Lung (tissue), 12 donors: ENCODE data around the gene PRDM15. TPM values are rescaled to one million over a fixed set of nuclear protein-coding genes. Genes with fewer than 3 reads are reported as not detected.

Source experiments
- ATAC-seq: fragments of 200-7000 bp; cut with Tn5 transposase; one replicate; pipeline ENCODE4 v1.9.1; 2020; ENCODE audit warnings: moderate number of reproducible peaks; ENCODE audit not compliant: insufficient read depth, low FRiP score
- DNase-seq, 3 donors: peaks; one replicate each; pipeline ENCODE4 v3.0.0-alpha.2; 2013 to 2017
- H3K27ac ChIP-seq, 2 donors: one replicate each; pipeline ENCODE4 v1.5.1; 2013; ENCODE audit warnings: mild to moderate bottlenecking in 2 of 2, moderate library complexity in 2 of 2, control low read depth in 1 of 2, inconsistent platforms in 1 of 2, low read depth in 1 of 2, low read length in 1 of 2
- H3K27me3 ChIP-seq, 3 donors: one replicate each; pipeline ENCODE4 v1.5.1; 2013; ENCODE audit warnings: low read length in 2 of 3; ENCODE audit not compliant: control insufficient read depth in 3 of 3, insufficient read depth in 3 of 3
- H3K36me3 ChIP-seq, 4 donors: one replicate each; pipeline ENCODE4 v1.5.1; 2013; ENCODE audit warnings: low read length in 4 of 4, mild to moderate bottlenecking in 1 of 4, moderate library complexity in 1 of 4; ENCODE audit not compliant: control insufficient read depth in 4 of 4, insufficient read depth in 4 of 4
- H3K4me1 ChIP-seq, 5 donors: one replicate each; pipeline ENCODE4 v1.5.1; 2013; ENCODE audit warnings: low read length in 5 of 5, mild to moderate bottlenecking in 2 of 5, moderate library complexity in 1 of 5; ENCODE audit not compliant: control insufficient read depth in 5 of 5, insufficient read depth in 5 of 5
- H3K4me3 ChIP-seq: one replicate; pipeline ENCODE4 v1.5.1; 2013; ENCODE audit warnings: mild to moderate bottlenecking, control low read depth, moderate library complexity
- H3K9ac ChIP-seq, 2 donors: one replicate each; pipeline ENCODE4 v1.5.1; 2013; ENCODE audit warnings: low read length in 2 of 2, control low read depth in 1 of 2; ENCODE audit not compliant: insufficient read depth in 1 of 2
- H3K9me3 ChIP-seq, 4 donors: one replicate each; pipeline ENCODE4 v1.5.1; 2013; ENCODE audit warnings: low read length in 3 of 4, mild to moderate bottlenecking in 1 of 4, moderate library complexity in 1 of 4; ENCODE audit not compliant: control insufficient read depth in 4 of 4, insufficient read depth in 3 of 4
- WGBS, 2 donors: extraction: QIAGEN DNeasy Blood & Tissue Kit; methylation state at CpG; one replicate each; pipeline ENCODE4 v1.1.7; 2013; 5-methylcytosine and 5-hydroxymethylcytosine counted together
- polyA plus RNA-seq, 2 donors: library from polyadenylated mRNA; stranded (reverse); fragments of 200-250 nt; gene quantifications; one replicate each; pipeline ENCODE4 v1.2.1, GENCODE V29; 2013
- total RNA-seq, 2 donors: library from RNA; depleted of rRNA in 1 of 2; stranded (reverse); fragments of >200 nt in 1 of 2; gene quantifications; one replicate each; pipeline ENCODE4 v1.2.1, GENCODE V29; 2014 to 2021
- TF ChIP-seq, protein P1 (sequence below): IDR thresholded peaks from 2 replicates; pipeline ENCODE4 v1.5.1; 2012; ENCODE audit warnings: mild to moderate bottlenecking; ENCODE audit errors: control extremely low read depth, extremely low read depth
- donor health status: control.
- donor health status: control.
- donor health status: Bipolar disorder and iron deficiency.
- donor health status: healthy.
- donor health status: DM: yes; HTN: yes; CAD: no.

Gene PRDM15
- total and polyA plus RNA-seq, 4 donors = 2.4 to 7.2 (median 4.1) TPM

DNA sequence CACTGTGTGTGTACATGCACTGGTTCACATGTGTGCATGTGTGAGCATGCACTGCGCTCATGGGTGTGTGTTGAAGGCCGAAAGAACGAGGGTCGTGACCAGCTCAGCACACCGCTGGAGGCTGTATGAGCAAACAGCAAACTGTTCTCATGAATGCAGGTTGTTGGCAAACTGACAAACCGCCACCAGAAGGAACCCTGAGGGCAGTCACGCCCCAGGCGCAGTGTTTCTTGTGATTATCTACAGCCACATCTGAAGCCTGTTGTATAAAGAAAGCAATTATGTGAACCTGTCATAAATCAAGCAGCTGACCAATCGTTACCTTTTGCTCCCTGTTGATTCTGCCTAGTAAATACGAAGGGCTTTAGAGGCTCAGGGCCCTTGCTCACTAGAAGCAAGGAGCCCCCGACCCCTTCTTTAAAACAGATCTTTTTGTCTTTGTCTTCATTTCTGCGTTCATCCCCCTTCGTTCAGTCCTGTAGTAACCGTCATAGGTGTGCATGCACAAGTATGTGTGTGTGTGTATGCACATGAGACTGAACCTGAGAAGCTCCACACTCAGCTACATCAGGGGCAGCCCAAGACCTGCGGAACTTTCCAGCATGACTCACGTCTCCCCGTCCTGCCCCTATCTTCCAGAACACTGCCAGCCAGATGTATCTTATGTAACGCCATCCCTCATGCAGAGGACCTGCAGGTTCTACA is 95.5 kb downstream of the PRDM15 start:
- TF ChIP-seq, protein P1, sequence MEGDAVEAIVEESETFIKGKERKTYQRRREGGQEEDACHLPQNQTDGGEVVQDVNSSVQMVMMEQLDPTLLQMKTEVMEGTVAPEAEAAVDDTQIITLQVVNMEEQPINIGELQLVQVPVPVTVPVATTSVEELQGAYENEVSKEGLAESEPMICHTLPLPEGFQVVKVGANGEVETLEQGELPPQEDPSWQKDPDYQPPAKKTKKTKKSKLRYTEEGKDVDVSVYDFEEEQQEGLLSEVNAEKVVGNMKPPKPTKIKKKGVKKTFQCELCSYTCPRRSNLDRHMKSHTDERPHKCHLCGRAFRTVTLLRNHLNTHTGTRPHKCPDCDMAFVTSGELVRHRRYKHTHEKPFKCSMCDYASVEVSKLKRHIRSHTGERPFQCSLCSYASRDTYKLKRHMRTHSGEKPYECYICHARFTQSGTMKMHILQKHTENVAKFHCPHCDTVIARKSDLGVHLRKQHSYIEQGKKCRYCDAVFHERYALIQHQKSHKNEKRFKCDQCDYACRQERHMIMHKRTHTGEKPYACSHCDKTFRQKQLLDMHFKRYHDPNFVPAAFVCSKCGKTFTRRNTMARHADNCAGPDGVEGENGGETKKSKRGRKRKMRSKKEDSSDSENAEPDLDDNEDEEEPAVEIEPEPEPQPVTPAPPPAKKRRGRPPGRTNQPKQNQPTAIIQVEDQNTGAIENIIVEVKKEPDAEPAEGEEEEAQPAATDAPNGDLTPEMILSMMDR = no peak
- 28 to 42% methylated on average over 18 of the region's 18 CpGs for WGBS, 2 donors
- H3K27me3 ChIP-seq = peaks cover 0 to 23% (median 17%) of the 10 kb centered on the region in 3 donors
- H3K36me3 ChIP-seq = no peaks in the 10 kb centered on the region
- no peaks in the 10 kb centered on the region for H3K9me3 ChIP-seq
- H3K9ac ChIP-seq = no peak overlapping the region
- no peak overlapping the region for H3K27ac ChIP-seq
- no peak for ATAC-seq
- no peak overlapping the region for H3K4me3 ChIP-seq
- H3K4me1 ChIP-seq = no peaks in the 10 kb centered on the region
- DNase-seq = peak in 1 of 3 donors; percentile 40

DNA sequence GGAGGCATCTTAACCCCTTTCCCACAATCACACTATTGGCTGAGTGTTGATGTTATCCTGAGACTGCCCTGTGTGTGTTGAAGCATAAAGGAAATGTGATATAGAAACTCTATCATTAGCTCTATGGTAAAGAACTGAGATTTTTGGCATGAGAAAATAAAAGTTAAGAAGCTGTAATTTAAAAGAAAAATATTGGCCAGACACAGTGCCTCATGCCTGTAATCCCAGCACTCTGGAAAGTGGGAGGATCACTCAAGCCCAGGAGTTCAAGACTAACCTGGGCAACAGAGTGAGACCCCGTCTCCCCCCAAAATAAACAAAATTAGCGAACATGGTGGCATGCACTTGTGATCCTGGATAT is 98.1 kb downstream of the PRDM15 start:
- TF ChIP-seq, protein P1 = no peak
- no peaks in the 10 kb centered on the region for H3K36me3 ChIP-seq
- H3K27me3 ChIP-seq = peaks cover 0 to 23% (median 20%) of the 10 kb centered on the region in 3 donors
- H3K4me3 ChIP-seq = no peak overlapping the region
- H3K9me3 ChIP-seq = no peaks in the 10 kb centered on the region
- ATAC-seq (no peak), DNase-seq (no peak)
- no peak overlapping the region for H3K9ac ChIP-seq
- WGBS, 2 donors = 76 to 90% methylated on average over 2 of the region's 2 CpGs
- no peak overlapping the region for H3K27ac ChIP-seq
- peaks cover 0 to 3% (median 0%) of the 10 kb centered on the region in 5 donors for H3K4me1 ChIP-seq

DNA sequence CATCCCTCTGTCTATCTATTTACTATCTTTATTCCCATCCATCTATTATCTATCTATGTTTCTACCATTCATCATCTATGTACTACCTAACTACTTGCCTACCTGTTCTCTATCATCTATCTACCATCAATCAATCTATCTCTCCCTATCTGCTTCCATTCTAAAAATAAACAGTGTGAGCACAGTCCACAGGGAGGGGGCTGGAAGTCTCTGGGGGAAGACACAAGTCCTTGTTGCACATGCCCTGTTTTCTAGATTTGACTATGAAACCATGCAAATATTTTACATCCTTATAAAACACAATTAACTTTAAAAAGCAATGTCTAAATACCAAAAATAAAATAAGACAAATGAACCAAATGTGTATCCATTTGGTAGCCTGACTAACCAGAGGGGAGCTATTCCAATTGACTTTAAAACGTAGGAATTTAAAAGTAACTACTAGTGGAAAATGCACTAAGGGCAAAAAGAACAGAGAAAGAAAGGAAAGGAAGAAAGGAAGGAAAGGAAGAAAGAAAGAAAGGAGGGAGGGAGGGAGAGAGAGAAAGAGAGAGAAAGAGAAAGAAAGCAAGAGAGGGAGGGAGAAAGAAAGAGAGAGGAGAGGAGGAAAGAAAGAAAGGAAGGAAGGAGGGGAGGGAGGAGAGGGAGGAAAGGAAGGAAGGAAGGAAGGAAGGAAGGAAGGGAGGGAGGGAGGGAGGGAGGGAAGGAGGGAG is 98.7 kb downstream of the PRDM15 start:
- DNase-seq = no peak
- peaks cover 0 to 23% (median 20%) of the 10 kb centered on the region in 3 donors for H3K27me3 ChIP-seq
- 64 to 83% methylated on average over 1 of the region's 1 CpG for WGBS, 2 donors

More for the DNA sequence above, 98.7 kb downstream of the PRDM15 start:
- H3K9me3 ChIP-seq = no peaks in the 10 kb centered on the region
- TF ChIP-seq, protein P1 = no peak
- no peak overlapping the region for H3K9ac ChIP-seq
- no peaks in the 10 kb centered on the region for H3K36me3 ChIP-seq
- peaks cover 0 to 3% (median 0%) of the 10 kb centered on the region in 5 donors for H3K4me1 ChIP-seq
- H3K27ac ChIP-seq = no peak overlapping the region
- H3K4me3 ChIP-seq = no peak overlapping the region
- no peak for ATAC-seq
